ENCODE data around the gene CCBE1. TPM values are rescaled to one million over a fixed set of nuclear protein-coding genes. Genes with fewer than 3 reads are reported as not detected.

Gene CCBE1
- total RNA-seq, 2 experiments from 2014 or later: not detected

DNA sequence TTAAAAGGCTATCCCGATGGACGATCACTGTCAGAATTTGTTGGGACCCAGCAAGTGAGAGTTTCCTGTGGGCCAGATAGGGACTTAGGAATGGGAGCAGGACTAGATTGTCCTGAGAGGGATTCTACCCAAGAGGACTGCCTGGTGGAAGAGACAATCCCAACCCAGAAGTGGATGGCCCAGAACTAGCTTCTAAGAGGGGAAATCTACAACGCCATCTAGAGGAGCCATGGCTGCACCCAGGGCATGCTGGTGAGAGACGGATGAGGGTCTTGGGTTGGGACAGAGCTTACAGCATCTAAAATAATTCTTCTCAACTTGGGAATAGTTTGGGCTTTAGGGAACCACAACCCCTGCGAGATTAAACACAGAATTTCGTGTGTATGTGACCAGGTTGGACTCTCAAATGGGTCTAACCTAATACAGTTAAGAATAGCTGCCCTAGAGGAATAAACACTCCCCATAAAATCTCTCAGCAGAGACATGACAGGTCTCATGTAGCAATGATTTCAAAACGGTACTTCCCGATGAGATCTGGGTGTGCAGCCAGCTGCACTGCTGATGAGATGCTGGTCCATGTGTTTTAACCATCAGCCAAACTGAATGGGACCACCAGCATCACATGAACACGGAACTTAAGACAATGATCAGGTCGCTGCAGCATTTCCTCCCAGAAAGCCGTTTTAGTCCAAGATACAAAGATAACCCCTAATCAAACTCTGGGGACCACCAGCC lies 50.8 kb downstream of the CCBE1 start:
- Mint-ChIP-seq H3K9me3 (ENCODE audit: insufficient read depth) (no peaks in the 10 kb centered on the region), H3K4me1 (ENCODE audit: low read depth) (no peaks in the 10 kb centered on the region), H3K27ac (no peak overlapping the region), H3K4me3 (no peak overlapping the region), H3K27me3 (ENCODE audit: low read depth) (no peaks in the 10 kb centered on the region), H3K36me3 (ENCODE audit: low read depth) (no peaks in the 10 kb centered on the region)
- DNase-seq (no peak), ATAC-seq (no peak)
- CTCF ChIA-PET: no interaction called here
- POLR2A ChIA-PET: no interaction called here

- Mint-ChIP-seq H3K4me1 (ENCODE audit: low read depth) (no peaks in the 10 kb centered on the region), H3K4me3 (no peak overlapping the region), H3K27ac (no peak overlapping the region), H3K27me3 (ENCODE audit: low read depth) (no peaks in the 10 kb centered on the region), H3K9me3 (ENCODE audit: insufficient read depth) (no peaks in the 10 kb centered on the region), H3K36me3 (ENCODE audit: low read depth) (no peaks in the 10 kb centered on the region)
- POLR2A ChIA-PET: no interaction called here
- CTCF ChIA-PET: no interaction called here
- ATAC-seq (no peak), DNase-seq (no peak)
Observed at GRCh38 chr18:59643740-59644139, 53.5 kb downstream of the CCBE1 start.

DNA sequence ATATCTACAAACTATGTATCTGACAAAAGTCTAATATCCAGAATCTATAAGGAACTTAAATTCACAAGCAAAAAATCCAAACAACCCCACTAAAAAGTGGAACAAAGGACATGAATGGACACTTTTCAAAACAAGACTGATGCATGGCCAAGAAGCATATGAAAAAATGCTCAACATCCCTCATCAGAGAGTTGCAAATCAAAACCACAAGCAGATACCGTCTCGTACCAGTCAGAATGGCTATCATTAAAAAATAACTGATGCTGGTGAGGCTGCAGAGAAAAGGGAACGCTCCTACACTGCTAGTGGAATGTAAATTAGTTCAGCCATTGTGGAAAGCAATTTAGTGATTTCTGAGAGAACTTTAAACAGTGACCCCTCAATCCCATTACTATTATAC lies 56.5 kb downstream of the CCBE1 start:
- Mint-ChIP-seq H3K36me3 (ENCODE audit: low read depth) (no peaks in the 10 kb centered on the region), H3K4me1 (ENCODE audit: low read depth) (no peaks in the 10 kb centered on the region), H3K27ac (no peak overlapping the region), H3K4me3 (no peak overlapping the region), H3K9me3 (ENCODE audit: insufficient read depth) (no peaks in the 10 kb centered on the region), H3K27me3 (ENCODE audit: low read depth) (peaks cover 5% of the 10 kb centered on the region)
- ChIA-PET POLR2A (no interaction called here), CTCF (no interaction called here)
- DNase-seq (no peak), ATAC-seq (no peak)

DNA sequence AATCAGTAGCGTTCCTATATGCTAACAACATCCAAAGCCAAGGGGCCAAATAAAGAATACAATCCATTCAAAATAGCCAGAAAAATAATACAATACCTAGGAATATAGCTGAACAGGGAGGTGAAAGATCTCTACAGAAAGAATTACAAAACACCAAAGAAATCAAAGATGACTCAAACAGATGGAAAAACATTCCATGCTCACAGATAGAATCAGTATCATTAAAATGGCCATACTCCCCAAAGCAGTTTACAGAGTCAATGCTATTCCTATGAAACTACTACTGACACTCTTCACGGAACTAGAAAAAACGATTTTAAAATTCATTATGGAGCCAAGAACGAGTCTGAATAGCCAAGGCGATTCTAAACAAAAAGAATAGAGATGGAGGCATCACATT lies 57.4 kb downstream of the CCBE1 start:
- Mint-ChIP-seq H3K36me3 (ENCODE audit: low read depth) (no peaks in the 10 kb centered on the region), H3K27ac (no peak overlapping the region), H3K27me3 (ENCODE audit: low read depth) (peaks cover 5% of the 10 kb centered on the region), H3K4me3 (no peak overlapping the region), H3K4me1 (ENCODE audit: low read depth) (no peaks in the 10 kb centered on the region), H3K9me3 (ENCODE audit: insufficient read depth) (no peaks in the 10 kb centered on the region)
- DNase-seq (no peak), ATAC-seq (no peak)
- CTCF ChIA-PET: no interaction called here
- POLR2A ChIA-PET: no interaction called here

DNA sequence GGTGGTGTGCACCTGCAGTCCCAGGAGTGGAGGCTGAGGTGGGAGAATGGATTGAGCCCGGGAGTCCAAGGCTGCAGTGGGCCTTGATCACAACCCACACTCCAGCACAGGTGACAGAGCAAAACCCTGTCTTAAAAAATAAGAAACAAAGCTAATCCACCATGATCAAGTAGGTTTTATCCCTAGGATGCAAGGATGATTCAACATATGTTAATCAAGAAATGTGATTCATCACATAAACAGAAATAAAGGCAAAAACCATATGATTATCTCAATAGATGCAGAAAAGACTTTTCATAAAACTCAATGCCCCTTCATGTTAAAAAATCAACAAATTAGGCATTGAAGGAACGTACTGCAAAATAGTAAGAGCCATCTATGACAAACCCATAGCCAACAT lies 58.1 kb downstream of the CCBE1 start:
- Mint-ChIP-seq H3K27me3 (ENCODE audit: low read depth) (peaks cover 5% of the 10 kb centered on the region), H3K27ac (no peak overlapping the region), H3K4me1 (ENCODE audit: low read depth) (no peaks in the 10 kb centered on the region), H3K36me3 (ENCODE audit: low read depth) (no peaks in the 10 kb centered on the region), H3K4me3 (no peak overlapping the region), H3K9me3 (ENCODE audit: insufficient read depth) (no peaks in the 10 kb centered on the region)
- ATAC-seq (no peak), DNase-seq (no peak)
- ChIA-PET POLR2A (no interaction called here), CTCF (no interaction called here)

- DNase-seq: no peak
- H3K4me3 Mint-ChIP-seq: no peak overlapping the region
- H3K9me3 Mint-ChIP-seq (ENCODE audit: insufficient read depth): no peaks in the 10 kb centered on the region
- H3K27me3 Mint-ChIP-seq (ENCODE audit: low read depth): peaks cover 5% of the 10 kb centered on the region
- H3K36me3 Mint-ChIP-seq (ENCODE audit: low read depth): no peaks in the 10 kb centered on the region
- POLR2A ChIA-PET: no interaction called here
- no peaks in the 10 kb centered on the region for H3K4me1 Mint-ChIP-seq (ENCODE audit: low read depth)
- CTCF ChIA-PET: interaction anchor here (2.7 kb wide), 1 partner anchor 189 kb away, joined by 8 read pairs; no protein-coding TSS in a partner anchor
- no peak overlapping the region for H3K27ac Mint-ChIP-seq
- no peak for ATAC-seq
Observed at GRCh38 chr18:59633961-59634485, 63.2 kb downstream of the CCBE1 start.

DNA sequence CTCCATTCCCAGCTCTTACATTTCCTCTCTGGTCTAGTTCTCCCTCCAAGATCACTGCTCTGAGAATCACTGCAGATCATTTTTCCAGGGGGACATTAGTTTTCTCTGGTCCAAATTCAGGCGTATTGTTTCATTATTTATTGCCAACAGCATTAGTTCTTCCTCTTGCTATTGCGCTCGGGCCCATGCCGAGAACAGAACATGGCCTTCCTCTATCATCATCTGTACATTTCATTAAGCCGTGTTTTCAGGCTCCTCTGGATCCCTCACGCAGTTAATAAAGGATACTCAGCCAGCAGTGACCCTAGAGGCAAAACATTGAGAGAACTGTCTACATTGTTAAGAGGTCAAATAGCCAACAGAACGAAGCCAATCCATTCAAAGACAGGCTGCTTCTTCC lies 63.9 kb downstream of the CCBE1 start:
- H3K27ac Mint-ChIP-seq: no peak overlapping the region
- H3K4me3 Mint-ChIP-seq: no peak overlapping the region
- peaks cover 3% of the 10 kb centered on the region for H3K27me3 Mint-ChIP-seq (ENCODE audit: low read depth)
- H3K36me3 Mint-ChIP-seq (ENCODE audit: low read depth): no peaks in the 10 kb centered on the region
- POLR2A ChIA-PET: no interaction called here
- H3K4me1 Mint-ChIP-seq (ENCODE audit: low read depth): no peaks in the 10 kb centered on the region
- CTCF ChIA-PET: no interaction called here
- DNase-seq: no peak
- no peaks in the 10 kb centered on the region for H3K9me3 Mint-ChIP-seq (ENCODE audit: insufficient read depth)
- ATAC-seq: no peak

DNA sequence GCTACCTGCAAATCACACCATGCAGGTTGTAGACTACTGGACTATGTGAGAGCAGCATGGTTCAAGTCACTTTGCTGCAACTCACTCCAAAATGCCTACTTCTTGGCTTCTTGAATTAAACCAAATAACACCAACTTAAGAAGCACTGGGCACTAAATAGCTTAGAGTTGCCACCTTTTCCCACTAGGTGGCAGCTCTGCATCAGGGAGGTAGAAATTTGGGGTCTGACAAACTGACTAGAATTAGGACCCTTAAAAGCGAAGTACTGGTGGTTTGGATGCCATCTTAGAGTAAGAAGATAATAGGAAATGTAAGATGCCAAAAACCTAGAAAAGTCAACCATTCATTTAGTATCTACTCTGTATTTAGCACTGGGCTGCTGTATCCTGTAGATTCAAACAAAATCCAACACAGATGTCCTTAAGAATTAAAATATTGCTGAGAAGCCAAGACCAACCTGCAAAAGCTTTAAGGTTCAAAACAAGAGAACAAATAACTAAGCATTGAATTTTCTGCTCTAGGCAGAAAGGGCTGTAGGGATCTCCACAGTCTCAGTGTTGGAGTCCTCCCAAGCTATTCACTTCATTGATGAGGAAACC lies 65.5 kb downstream of the CCBE1 start:
- Mint-ChIP-seq H3K27me3 (ENCODE audit: low read depth) (no peaks in the 10 kb centered on the region), H3K27ac (no peak overlapping the region), H3K9me3 (ENCODE audit: insufficient read depth) (no peaks in the 10 kb centered on the region), H3K4me1 (ENCODE audit: low read depth) (no peaks in the 10 kb centered on the region), H3K4me3 (no peak overlapping the region), H3K36me3 (ENCODE audit: low read depth) (no peaks in the 10 kb centered on the region)
- CTCF ChIA-PET: interaction anchor here (1.4 to 2.9 kb wide), 2 partner anchors 172 to 192 kb away, joined by 7 to 30 read pairs; no protein-coding TSS in a partner anchor
- no peak for ATAC-seq
- DNase-seq: no peak
- POLR2A ChIA-PET: interaction anchor here (0.7 kb wide), 1 partner anchor 585 kb away, joined by 3 read pairs; no protein-coding TSS in a partner anchor

- Mint-ChIP-seq H3K9me3 (ENCODE audit: insufficient read depth) (no peaks in the 10 kb centered on the region), H3K4me3 (no peak overlapping the region), H3K27ac (no peak overlapping the region), H3K4me1 (ENCODE audit: low read depth) (no peaks in the 10 kb centered on the region), H3K36me3 (ENCODE audit: low read depth) (no peaks in the 10 kb centered on the region), H3K27me3 (ENCODE audit: low read depth) (no peaks in the 10 kb centered on the region)
- DNase-seq: no peak
- ChIA-PET POLR2A (no interaction called here), CTCF (interaction anchor here (2.9 kb wide), 1 partner anchor 193 kb away, joined by 30 read pairs; no protein-coding TSS in a partner anchor)
- ATAC-seq: no peak
Observed at GRCh38 chr18:59629894-59630293, 67.3 kb downstream of the CCBE1 start.

DNA sequence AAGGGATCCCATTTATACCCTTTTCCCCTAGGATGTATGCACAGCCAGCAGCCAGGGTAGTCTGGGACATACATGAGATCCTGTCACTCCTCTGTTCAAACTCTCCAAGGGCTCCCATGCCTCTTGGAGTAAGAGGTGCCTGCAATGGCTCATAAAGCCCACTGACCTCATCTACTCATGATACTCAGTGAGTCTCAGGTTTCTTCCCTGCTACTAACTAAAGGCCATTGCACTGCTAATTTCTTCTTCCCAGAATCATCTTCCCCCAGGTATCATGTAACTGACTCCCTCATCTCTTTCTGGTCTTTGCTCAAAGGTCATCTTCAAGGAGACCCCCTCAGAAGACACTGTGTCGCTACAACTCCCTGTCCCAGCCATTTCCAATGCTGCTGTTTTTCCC lies 68.2 kb downstream of the CCBE1 start:
- no peaks in the 10 kb centered on the region for H3K27me3 Mint-ChIP-seq (ENCODE audit: low read depth)

DNA sequence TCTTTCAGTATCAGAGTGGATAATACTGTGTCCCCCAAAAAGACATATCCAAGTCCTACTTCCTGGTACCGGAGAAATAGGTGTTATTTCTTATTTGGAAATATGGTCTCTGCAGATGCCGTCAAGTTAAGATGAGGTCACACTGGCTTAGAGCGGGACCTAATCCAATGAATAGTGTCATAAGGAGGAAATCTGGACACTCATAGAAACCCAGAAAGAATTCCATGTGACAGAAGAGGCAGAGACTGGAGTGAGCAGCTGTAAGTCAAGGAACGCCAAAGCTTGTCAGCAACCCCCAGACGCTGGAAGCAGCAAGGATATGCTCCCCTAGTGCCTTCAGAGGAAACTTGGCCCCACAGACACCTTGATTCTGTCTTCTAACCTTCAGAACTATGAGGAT lies 69.8 kb downstream of the CCBE1 start:
- DNase-seq (no peak), ATAC-seq (no peak)
- Mint-ChIP-seq H3K27ac (no peak overlapping the region), H3K27me3 (ENCODE audit: low read depth) (no peaks in the 10 kb centered on the region), H3K36me3 (ENCODE audit: low read depth) (no peaks in the 10 kb centered on the region), H3K4me1 (ENCODE audit: low read depth) (no peaks in the 10 kb centered on the region), H3K4me3 (no peak overlapping the region), H3K9me3 (ENCODE audit: insufficient read depth) (no peaks in the 10 kb centered on the region)
- CTCF ChIA-PET: no interaction called here
- POLR2A ChIA-PET: no interaction called here

More for the DNA sequence above, 68.2 kb downstream of the CCBE1 start:
- no peak for DNase-seq
- ATAC-seq: no peak
- H3K4me1 Mint-ChIP-seq (ENCODE audit: low read depth): no peaks in the 10 kb centered on the region
- ChIA-PET POLR2A (no interaction called here), CTCF (no interaction called here)
- H3K27ac Mint-ChIP-seq: no peak overlapping the region
- no peaks in the 10 kb centered on the region for H3K36me3 Mint-ChIP-seq (ENCODE audit: low read depth)
- no peak overlapping the region for H3K4me3 Mint-ChIP-seq
- H3K9me3 Mint-ChIP-seq (ENCODE audit: insufficient read depth): no peaks in the 10 kb centered on the region

DNA sequence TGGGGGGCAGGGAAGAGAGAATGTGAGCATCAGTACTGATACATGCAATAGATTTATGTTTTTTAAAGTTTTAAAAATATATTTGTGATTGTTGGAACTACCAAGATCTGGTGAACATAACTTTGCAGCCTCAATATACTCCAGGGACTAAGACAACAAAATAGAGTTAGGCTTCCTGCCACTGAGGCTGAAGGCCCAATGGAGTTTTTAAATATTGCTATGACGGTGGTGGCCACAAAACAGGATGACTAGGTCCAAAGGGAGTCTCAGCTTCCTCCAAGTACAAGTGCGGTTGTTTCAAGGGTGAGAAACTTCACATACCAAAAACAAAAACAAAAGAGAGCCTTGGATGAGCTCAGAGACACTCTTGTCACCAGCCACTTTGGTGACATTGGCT lies 72.9 kb downstream of the CCBE1 start:
- POLR2A ChIA-PET: no interaction called here
- no peak overlapping the region for H3K27ac Mint-ChIP-seq
- DNase-seq (no peak), ATAC-seq (no peak)
- no peaks in the 10 kb centered on the region for H3K36me3 Mint-ChIP-seq (ENCODE audit: low read depth)
- no peaks in the 10 kb centered on the region for H3K27me3 Mint-ChIP-seq (ENCODE audit: low read depth)
- H3K9me3 Mint-ChIP-seq (ENCODE audit: insufficient read depth): no peaks in the 10 kb centered on the region
- no peaks in the 10 kb centered on the region for H3K4me1 Mint-ChIP-seq (ENCODE audit: low read depth)
- CTCF ChIA-PET: no interaction called here
- H3K4me3 Mint-ChIP-seq: no peak overlapping the region
